Endothelial cell of umbilical vein (primary cell): Measurements from ENCODE around the gene TPCN2. TPM values are rescaled to one million over a fixed set of nuclear protein-coding genes. Genes with fewer than 3 reads are reported as not detected.

ENCODE experiments used
- BruUV-seq: library from RNA; stranded (reverse); fragments of 400-500 nt; replicated peaks from 2 replicates; lab custom pipeline; 2021; lab: Mats Ljungman, UMichigan
- CTCF ChIA-PET: fragments of 300-600, 350-600 bp; sonication (Branson Sonifier 250); formaldehyde crosslinking; loops from one replicate; lab custom pipeline; 2021; ENCODE audit warnings: antibody characterized with exemption, inconsistent platforms; lab: Charles Lee
- POLR2A ChIA-PET: fragments of 300-600, 350-600 bp; sonication (Branson Sonifier 250); formaldehyde crosslinking; loops from one replicate; lab custom pipeline; 2021; ENCODE audit warnings: antibody characterized with exemption, inconsistent platforms; lab: Charles Lee
- DNase-seq: peaks from one replicate; pipeline ENCODE4 v3.0.0-alpha.2; 2011; ENCODE audit warnings: low read depth, low spot score
- FAIRE-seq: peaks from 2 replicates; lab custom pipeline; 2011; peaks lifted over from hg19 to GRCh38; lab: Jason Lieb, UNC
- H2AFZ ChIP-seq: 2 replicates; pipeline ENCODE4 v1.6.0; 2012; ENCODE audit warnings: low read depth, low read length, control low read depth, inconsistent platforms
- H3K27ac ChIP-seq: 2 replicates; pipeline ENCODE4 v1.5.1; 2011; ENCODE audit warnings: low read depth, mild to moderate bottlenecking, control low read depth, low read length, moderate library complexity; ENCODE audit not compliant: insufficient read depth
- H3K27me3 ChIP-seq, 2 experiments: 2 replicates each; pipeline versions ENCODE4 v1.6.0 to v1.6.1; 2011; ENCODE audit warnings: low read length in 2 of 2, mixed read lengths in 1 of 2; ENCODE audit not compliant: control insufficient read depth in 2 of 2, insufficient read depth in 2 of 2
- H3K36me3 ChIP-seq, 2 experiments: 2 replicates in 1 of 2; 3 replicates in 1 of 2; pipeline ENCODE4 v1.5.1; 2011; ENCODE audit warnings: low read length in 2 of 2, mild to moderate bottlenecking in 1 of 2, moderate library complexity in 1 of 2; ENCODE audit not compliant: control insufficient read depth in 2 of 2, insufficient read depth in 2 of 2; ENCODE audit errors: extremely low read depth in 1 of 2
- H3K4me1 ChIP-seq: 3 replicates; pipeline ENCODE4 v1.5.1; 2011; ENCODE audit warnings: mild to moderate bottlenecking, low read length; ENCODE audit not compliant: control insufficient read depth, insufficient read depth; ENCODE audit errors: extremely low read depth
- H3K4me2 ChIP-seq: 2 replicates; pipeline ENCODE4 v1.6.1; 2011; ENCODE audit warnings: low read length, control low read depth, mixed read lengths; ENCODE audit not compliant: insufficient read depth
- H3K4me3 ChIP-seq, 3 experiments: fragments of 200-600 bp in 1 of 3; sonication (generic), shearing (Covaris generic) in 1 of 3; replicated peaks in 1 of 3; 2 replicates each; pipeline ENCODE4 v1.5.1; 2011 to 2016; ENCODE audit warnings: control low read depth in 3 of 3, low read length in 3 of 3, mild to moderate bottlenecking in 2 of 3, inconsistent platforms in 1 of 3, low read depth in 1 of 3, moderate library complexity in 1 of 3; ENCODE audit not compliant: insufficient read depth in 1 of 3
- H3K79me2 ChIP-seq: 2 replicates; pipeline ENCODE4 v1.6.0; 2012; ENCODE audit warnings: low read length, inconsistent platforms; ENCODE audit not compliant: control insufficient read depth, insufficient read depth
- H3K9ac ChIP-seq: replicated peaks from 2 replicates; pipeline ENCODE3; 2011; ENCODE audit warnings: low read length, control low read depth; ENCODE audit not compliant: insufficient read depth; ENCODE audit errors: extremely low read depth
- H3K9me1 ChIP-seq: replicated peaks from 3 replicates; pipeline ENCODE4 v1.6.0; 2011; ENCODE audit warnings: mild to moderate bottlenecking, low read length; ENCODE audit not compliant: control insufficient read depth, insufficient read depth; ENCODE audit errors: extremely low read depth
- H3K9me3 ChIP-seq: replicated peaks from 2 replicates; pipeline ENCODE4 v1.5.1; 2012; ENCODE audit warnings: low read length, inconsistent platforms; ENCODE audit not compliant: control insufficient read depth, insufficient read depth
- H4K20me1 ChIP-seq: replicated peaks from 2 replicates; pipeline ENCODE3; 2011; ENCODE audit warnings: mild to moderate bottlenecking, low read length; ENCODE audit not compliant: control insufficient read depth, insufficient read depth; ENCODE audit errors: extremely low read depth
- EZH2 ChIP-seq: IDR thresholded peaks from 2 replicates; pipeline ENCODE4 v1.6.1; 2012; ENCODE audit warnings: borderline replicate concordance, low read depth, mild to moderate bottlenecking, moderate library complexity, low read length, inconsistent platforms; ENCODE audit not compliant: severe bottlenecking
- FOS ChIP-seq: IDR thresholded peaks from 2 replicates; pipeline ENCODE4 v1.6.1; 2011; ENCODE audit warnings: mild to moderate bottlenecking, low read length, moderate library complexity, borderline replicate concordance; ENCODE audit not compliant: insufficient read depth
- GATA2 ChIP-seq: IDR thresholded peaks from 2 replicates; pipeline ENCODE4 v1.7.0; 2011; ENCODE audit warnings: low read depth, mild to moderate bottlenecking, moderate library complexity, mixed read lengths, low read length; ENCODE audit not compliant: insufficient read length, insufficient read depth
- JUN ChIP-seq: IDR thresholded peaks from 2 replicates; pipeline ENCODE4 v1.6.1; 2011; ENCODE audit warnings: borderline replicate concordance, low read depth; ENCODE audit not compliant: insufficient read length, insufficient read depth
- MYC ChIP-seq: IDR thresholded peaks from one replicate; pipeline ENCODE4 v1.6.1; 2011; ENCODE audit warnings: mild to moderate bottlenecking, low read depth, low read length
- POLR2A ChIP-seq: IDR thresholded peaks from 2 replicates; pipeline ENCODE4 v1.6.1; 2012; ENCODE audit warnings: low read depth, mild to moderate bottlenecking, control low read depth, low read length
- POLR2AphosphoS5 ChIP-seq: IDR thresholded peaks from 2 replicates; pipeline ENCODE4 v1.6.1; 2012; ENCODE audit warnings: low read depth, mild to moderate bottlenecking, control low read depth, low read length, moderate library complexity; ENCODE audit not compliant: insufficient read depth
- dilution Hi-C: fragments of 300-500 bp; cut with MboI; formaldehyde crosslinking; loops from one replicate; pipeline ENCODE4 v1.15.0; 2019; ENCODE audit warnings: low sequenced_read_pairs; ENCODE audit not compliant: extremely low pct_ligation_motif_present
- intact Hi-C: fragments of 100-400 bp; cut with micrococcal nuclease; formaldehyde crosslinking; loops from one replicate; pipeline ENCODE4 v1.10.0; 2022
- polyA plus RNA-seq, 4 experiments: library from polyadenylated mRNA; depleted of rRNA in 3 of 4; stranded (reverse) in 3 of 4; unstranded in 1 of 4; fragments of >200 nt; gene quantifications; 2 replicates each; pipeline versions ENCODE4 v1.2.1 to v1.2.3, GENCODE V29; 2011 to 2012; ENCODE audit warnings: missing spikeins in 1 of 4
- total RNA-seq: library from RNA; stranded (reverse); gene quantifications from 2 replicates; pipeline ENCODE4 v1.2.3, GENCODE V29; 2021
- TF ChIP-seq, protein P1 (sequence below): IDR thresholded peaks from 2 replicates; pipeline ENCODE4 v1.6.1; 2011; ENCODE audit not compliant: insufficient read depth, insufficient read length
- TF ChIP-seq, protein P2 (sequence below), 2 donors: IDR thresholded peaks; 1 replicate in 1 of 2; 2 replicates in 1 of 2; pipeline ENCODE4 v1.5.1; 2011; ENCODE audit warnings: low read length in 2 of 2, mild to moderate bottlenecking in 2 of 2, moderate library complexity in 2 of 2, control low read depth in 1 of 2, inconsistent platforms in 1 of 2, low read depth in 1 of 2; ENCODE audit not compliant: insufficient read depth in 1 of 2; ENCODE audit errors: extremely low read depth in 1 of 2

TPCN2 gene
- total and polyA plus RNA-seq, 2 donors (not counting 3 experiments of a cell fraction or from before 2014, with no cell fraction given), result 10.3 to 13.4 TPM

DNA sequence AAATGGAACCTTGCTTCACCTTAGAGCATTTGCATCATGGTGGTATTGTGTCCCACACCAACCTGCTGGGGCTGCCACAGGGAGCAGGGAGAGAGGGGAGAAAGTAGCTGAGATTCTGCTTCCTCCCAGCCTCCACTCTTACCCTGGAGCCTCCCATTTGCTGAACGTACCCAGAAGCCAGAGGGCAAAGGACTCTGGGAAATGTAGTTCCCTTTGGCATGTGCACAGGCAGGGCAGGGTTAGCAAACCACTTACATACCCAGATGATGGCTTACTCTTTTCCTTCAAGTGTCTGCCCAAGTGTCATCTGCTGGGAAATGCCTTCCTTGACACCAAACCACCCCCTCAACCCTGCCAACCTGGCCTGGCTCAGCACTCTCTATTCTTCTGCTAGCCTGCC is 123.9 kb downstream of the TPCN2 start:
- Histone ChIP-seq H3K9ac (no peak overlapping the region), H2AFZ (no peak overlapping the region), H3K9me3 (no peaks in the 10 kb centered on the region), H3K27me3 (peaks cover 2 to 4% of the 10 kb centered on the region in 2 experiments), H3K4me3 (no peak overlapping the region), H3K4me2 (no peak overlapping the region), H3K27ac (no peak overlapping the region), H3K79me2 (no peaks in the 10 kb centered on the region), H4K20me1 (no peaks in the 10 kb centered on the region), H3K4me1 (no peaks in the 10 kb centered on the region), H3K9me1 (no peaks in the 10 kb centered on the region), H3K36me3 (no peaks in the 10 kb centered on the region)
- BruUV-seq, result no TSS peak
- dilution Hi-C loops, result no loop called here
- intact Hi-C loops, result no loop called here
- no peak for DNase-seq
- peak; percentile 8 for FAIRE-seq
- POLR2A ChIA-PET, result no interaction called here
- CTCF ChIA-PET, result no interaction called here
- TF ChIP-seq, protein P1, sequence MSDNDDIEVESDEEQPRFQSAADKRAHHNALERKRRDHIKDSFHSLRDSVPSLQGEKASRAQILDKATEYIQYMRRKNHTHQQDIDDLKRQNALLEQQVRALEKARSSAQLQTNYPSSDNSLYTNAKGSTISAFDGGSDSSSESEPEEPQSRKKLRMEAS, result no peak
- TF ChIP-seq MYC (no peak), POLR2A (no peak), GATA2 (no peak), FOS (no peak), POLR2AphosphoS5 (no peak), JUN (no peak), EZH2 (no peak)
- TF ChIP-seq, protein P2, sequence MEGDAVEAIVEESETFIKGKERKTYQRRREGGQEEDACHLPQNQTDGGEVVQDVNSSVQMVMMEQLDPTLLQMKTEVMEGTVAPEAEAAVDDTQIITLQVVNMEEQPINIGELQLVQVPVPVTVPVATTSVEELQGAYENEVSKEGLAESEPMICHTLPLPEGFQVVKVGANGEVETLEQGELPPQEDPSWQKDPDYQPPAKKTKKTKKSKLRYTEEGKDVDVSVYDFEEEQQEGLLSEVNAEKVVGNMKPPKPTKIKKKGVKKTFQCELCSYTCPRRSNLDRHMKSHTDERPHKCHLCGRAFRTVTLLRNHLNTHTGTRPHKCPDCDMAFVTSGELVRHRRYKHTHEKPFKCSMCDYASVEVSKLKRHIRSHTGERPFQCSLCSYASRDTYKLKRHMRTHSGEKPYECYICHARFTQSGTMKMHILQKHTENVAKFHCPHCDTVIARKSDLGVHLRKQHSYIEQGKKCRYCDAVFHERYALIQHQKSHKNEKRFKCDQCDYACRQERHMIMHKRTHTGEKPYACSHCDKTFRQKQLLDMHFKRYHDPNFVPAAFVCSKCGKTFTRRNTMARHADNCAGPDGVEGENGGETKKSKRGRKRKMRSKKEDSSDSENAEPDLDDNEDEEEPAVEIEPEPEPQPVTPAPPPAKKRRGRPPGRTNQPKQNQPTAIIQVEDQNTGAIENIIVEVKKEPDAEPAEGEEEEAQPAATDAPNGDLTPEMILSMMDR (IDR thresholded peaks at IDR 0.05; ENCODE audit: extremely low read depth in 1 of 2, insufficient read depth in 1 of 2, low read depth in 1 of 2, low read length in 2 of 2), result no peak
